K562 (cell line): ENCODE data around the gene C12orf43. TPM values are rescaled to one million over a fixed set of nuclear protein-coding genes. Genes with fewer than 3 reads are reported as not detected.

Experiments used
- ATF2 ChIP-seq: sonication (generic); formaldehyde crosslinking; IDR thresholded peaks from 2 replicates; pipeline ENCODE4 v1.8.1; 2022; ENCODE audit warnings: missing genetic modification reagents
- ATF4 ChIP-seq: fragments of 450-650 bp; formaldehyde crosslinking; IDR thresholded peaks from 2 replicates; pipeline ENCODE4 v1.4.0; 2022; ENCODE audit warnings: mild to moderate bottlenecking, moderate library complexity
- BCL6 ChIP-seq: fragments of 250-450 bp; sonication (Bioruptor Pico); IDR thresholded peaks from 2 replicates; pipeline ENCODE4 v1.4.0; 2020
- BCOR ChIP-seq: fragments of 450-650 bp; IDR thresholded peaks from 2 replicates; pipeline ENCODE4 v1.6.1; 2016
- CTCFL ChIP-seq: IDR thresholded peaks from 2 replicates; pipeline ENCODE4 v1.6.1; 2011; ENCODE audit warnings: borderline replicate concordance, low read depth, mild to moderate bottlenecking, moderate library complexity, low read length; ENCODE audit not compliant: insufficient read depth, poor library complexity, severe bottlenecking
- E2F5 ChIP-seq: sonication (generic); formaldehyde crosslinking; IDR thresholded peaks from 2 replicates; pipeline ENCODE4 v1.8.0; 2022; ENCODE audit warnings: mild to moderate bottlenecking, missing genetic modification reagents
- EWSR1 ChIP-seq: fragments of 450-650 bp; IDR thresholded peaks from 2 replicates; pipeline ENCODE4 v1.6.1; 2018; ENCODE audit warnings: borderline replicate concordance, mild to moderate bottlenecking, low read depth, moderate library complexity; ENCODE audit not compliant: partially characterized antibody
- FOXP1 ChIP-seq: sonication (generic); formaldehyde crosslinking; IDR thresholded peaks from 2 replicates; pipeline ENCODE4 v1.8.0; 2022; ENCODE audit warnings: mild to moderate bottlenecking, missing genetic modification reagents
- GTF2B ChIP-seq: IDR thresholded peaks from 2 replicates; pipeline ENCODE4 v1.6.1; 2011; ENCODE audit not compliant: insufficient read length; ENCODE audit errors: extremely low read depth
- HNRNPL ChIP-seq: fragments of 200-400 bp; formaldehyde crosslinking; IDR thresholded peaks from 2 replicates; pipeline ENCODE4 v1.6.1; 2017; ENCODE audit warnings: low read depth, mild to moderate bottlenecking, low read length
- L3MBTL2 ChIP-seq: fragments of 450-650 bp; IDR thresholded peaks from 2 replicates; pipeline ENCODE4 v1.6.1; 2016; ENCODE audit warnings: mild to moderate bottlenecking, moderate library complexity
- MAFK ChIP-seq: IDR thresholded peaks from 2 replicates; pipeline ENCODE4 v1.6.1; 2011; ENCODE audit warnings: low read length, improper control_type of control experiment
- MBD1 ChIP-seq: fragments of 250-450 bp; sonication (Bioruptor Pico); IDR thresholded peaks from 2 replicates; pipeline ENCODE4 v1.8.0; 2022; ENCODE audit warnings: inconsistent platforms
- MCM2 ChIP-seq: fragments of 450-650 bp; IDR thresholded peaks from 2 replicates; pipeline ENCODE4 v1.6.1; 2017; ENCODE audit warnings: low read depth, mild to moderate bottlenecking
- MITF ChIP-seq: IDR thresholded peaks from 2 replicates; pipeline ENCODE4 v1.6.1; 2014; ENCODE audit warnings: antibody characterized with exemption
- RBM15 ChIP-seq: fragments of 200-400 bp; formaldehyde crosslinking; IDR thresholded peaks from 2 replicates; pipeline ENCODE4 v1.6.1; 2018; ENCODE audit warnings: mild to moderate bottlenecking, low read length, moderate library complexity; ENCODE audit not compliant: insufficient read depth
- RUNX1 ChIP-seq: sonication (generic); IDR thresholded peaks from 2 replicates; pipeline ENCODE4 v1.6.1; 2016; ENCODE audit warnings: antibody characterized with exemption, low read depth
- STAG1 ChIP-seq: sonication (generic); formaldehyde crosslinking; IDR thresholded peaks from 2 replicates; pipeline ENCODE4 v1.5.0; 2020; ENCODE audit warnings: missing genetic modification reagents, borderline replicate concordance
- ZNF23 ChIP-seq: fragments of 250-450 bp; sonication (Bioruptor Pico); IDR thresholded peaks from 2 replicates; pipeline ENCODE4 v1.4.0; 2020; ENCODE audit warnings: mild to moderate bottlenecking
- ZNF384 ChIP-seq: IDR thresholded peaks from 2 replicates; pipeline ENCODE4 v1.6.1; 2012; ENCODE audit warnings: low read depth, low read length, improper control_type of control experiment
- polyA plus RNA-seq, 8 experiments: library from polyadenylated mRNA; depleted of rRNA in 4 of 8; stranded (reverse) in 5 of 8; unstranded in 3 of 8; fragments of >200 nt; fragmentation: Nextera tagmentation in 2 of 8; fragmentation: Illumina TruSeq in 1 of 8; extraction: Ambion mirVana in 2 of 8; extraction: Trizol in 1 of 8; gene quantifications; 2 replicates each; pipeline versions ENCODE4 v1.2.1 to v1.2.3, GENCODE V29; 2011 to 2014; ENCODE audit warnings: inconsistent platforms in 1 of 8, missing spikeins in 1 of 8
- total RNA-seq, 7 experiments: library from RNA; depleted of rRNA in 6 of 7; stranded (reverse); fragments of >200 nt in 6 of 7; fragmentation: Illumina TruSeq in 2 of 7; extraction: Trizol in 2 of 7; gene quantifications; 2 replicates each; pipeline versions ENCODE4 v1.2.1 to v1.2.3, GENCODE V29; 2011 to 2021; ENCODE audit warnings: low replicate concordance in 1 of 7

C12orf43 gene
- total and polyA plus RNA-seq, 9 of the 15 experiments (the other 6 are each of a cell fraction or from before 2014, with no cell fraction given): 4.3 to 22.2 (median 16.8) TPM

- TF ChIP-seq E2F5: no peak
- TF ChIP-seq MBD1 (CRISPR knock-in tag): no peak
- TF ChIP-seq ATF2: no peak
- no peak for TF ChIP-seq GTF2B
- TF ChIP-seq STAG1: peak; percentile 44; the same call in 1 of the 2 replicates
- TF ChIP-seq BCOR: peak; percentile 90
- TF ChIP-seq CTCFL: peak; percentile 23
- TF ChIP-seq BCL6 (CRISPR knock-in tag): no peak
- TF ChIP-seq L3MBTL2: no peak
- no peak for TF ChIP-seq ZNF23 (CRISPR knock-in tag)
- no peak for TF ChIP-seq MITF
- TF ChIP-seq RUNX1: no peak
- no peak for TF ChIP-seq EWSR1
- no peak for TF ChIP-seq MCM2
- 0 out of 2 replicates have a peak, but pooled peaks have one; percentile 6 for TF ChIP-seq MAFK
- no peak for TF ChIP-seq FOXP1 (CRISPR knock-in tag)
- TF ChIP-seq RBM15: no peak
- TF ChIP-seq ZNF384: no peak
- no peak for TF ChIP-seq HNRNPL
- TF ChIP-seq ATF4 (CRISPR knock-in tag): no peak
Observed at GRCh38 chr12:121005346-121005815, 10.9 kb downstream of the C12orf43 start (continued).
